Glomerular visceral epithelial cell (primary cell): ENCODE data around the gene TTC5.
"Not testable (repeated sequence)": the region's sequence is repeated elsewhere in the genome, so short reads cannot be mapped to it uniquely, and the experiment has no call there.

Experiments used
- DNase-seq: peaks from one replicate; pipeline ENCODE4 v3.0.0-alpha.2; 2016; ENCODE audit errors: extremely low spot score

Gene TTC5

GRCh38 chr14:20302042-20302755, 3.6 kb downstream of the TTC5 start:
- no peak for DNase-seq

GRCh38 chr14:20295067-20295466, 10.7 kb downstream of the TTC5 start:
- DNase-seq: peak; percentile 62

DNA sequence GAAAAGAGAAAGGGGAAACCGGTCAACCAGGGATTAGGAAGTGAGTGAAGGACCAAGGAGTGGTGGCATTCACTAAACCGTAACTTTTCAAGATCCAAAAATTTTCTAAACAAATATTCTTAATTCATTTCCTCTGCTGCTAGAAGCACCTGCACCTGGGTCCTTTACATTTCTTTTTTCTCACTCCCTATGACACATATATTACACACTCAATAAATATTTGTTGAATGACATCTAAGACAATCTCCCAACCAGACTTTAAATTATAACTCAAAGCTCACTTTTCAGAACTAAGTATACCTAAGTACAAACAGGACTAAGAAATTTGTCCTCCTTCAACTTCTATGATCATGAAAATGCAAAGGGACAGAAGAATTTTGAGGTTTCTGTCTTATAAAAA, 11.1 kb downstream of the TTC5 start:
- DNase-seq: no peak

- DNase-seq: not testable (repeated sequence)
Observed at GRCh38 chr14:20281998-20282397, 23.8 kb downstream of the TTC5 start.

GRCh38 chr14:20280265-20280664, 25.5 kb downstream of the TTC5 start:
- not testable (repeated sequence) for DNase-seq

GRCh38 chr14:20278414-20278813, 27.3 kb downstream of the TTC5 start:
- peak; percentile 41 for DNase-seq

GRCh38 chr14:20277409-20277808, 28.3 kb downstream of the TTC5 start:
- no peak for DNase-seq

- no peak for DNase-seq
Observed at GRCh38 chr14:20274062-20274461, 31.7 kb downstream of the TTC5 start.

GRCh38 chr14:20264361-20264760, 41.4 kb downstream of the TTC5 start:
- not testable (repeated sequence) for DNase-seq

- DNase-seq: peak; percentile 54
Observed at GRCh38 chr14:20262642-20263128, 43.1 kb downstream of the TTC5 start.

DNA sequence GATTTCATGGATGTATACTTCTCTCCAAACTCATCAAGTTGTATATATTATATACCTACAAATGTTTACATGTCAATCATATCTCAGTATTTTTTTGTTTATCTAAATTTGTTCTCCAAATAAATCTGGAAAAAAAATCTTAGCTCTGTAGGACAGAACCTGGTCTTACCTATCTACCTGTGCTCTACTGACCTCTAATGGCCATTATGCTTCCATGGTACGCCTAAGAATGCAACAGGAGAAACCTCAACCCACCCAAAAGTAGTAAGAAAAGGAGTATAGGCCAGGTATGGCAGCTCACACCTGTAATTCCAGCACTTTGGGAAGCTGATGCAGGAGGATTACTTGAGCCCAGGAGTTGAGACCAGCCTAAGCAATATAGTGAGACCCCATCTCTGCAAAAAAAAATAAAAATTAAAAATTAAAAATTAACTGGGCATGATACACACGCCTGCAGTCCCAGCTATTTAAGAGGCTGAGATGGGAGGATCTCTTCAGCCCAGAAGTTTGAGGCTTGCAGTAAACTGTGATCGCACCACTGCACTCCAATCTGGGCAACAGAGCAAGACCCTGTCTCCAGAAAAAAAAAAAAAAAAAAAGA, 58.0 kb downstream of the TTC5 start:
- no peak for DNase-seq
